Stimulated activated CD4-positive, alpha-beta T cell treated with anti-CD3 and anti-CD28 coated beads, Interleukin-2, amount 100 ng/mL, for 4 hours (primary cell): ENCODE results near the gene ALKBH8.
"Not testable (repeated sequence)": the region's sequence is repeated elsewhere in the genome, so short reads cannot be mapped to it uniquely, and the experiment has no call there.

Source experiments
- DNase-seq: peaks from one replicate; pipeline ENCODE4 v3.0.0-alpha.2; 2020; ENCODE audit warnings: low read depth

Gene ALKBH8

GRCh38 chr11:107565219-107565937, at the start of gene ALKBH8:
ALKBH8 (minus strand) TSS chr11:107565735; CDS start chr11:107560893, 4,842 bp downstream.
- DNase-seq = peak; percentile 65

- DNase-seq = no peak
These were observed 46.9 kb upstream of the ALKBH8 start for GRCh38 chr11:107612445-107612844.

GRCh38 chr11:107609400-107610218, 44.1 kb upstream of the ALKBH8 start:
- no peak for DNase-seq

GRCh38 chr11:107608809-107609208, 43.3 kb upstream of the ALKBH8 start:
- no peak for DNase-seq

GRCh38 chr11:107606141-107606540, 40.6 kb upstream of the ALKBH8 start:
- no peak for DNase-seq

GRCh38 chr11:107605061-107606006, 39.8 kb upstream of the ALKBH8 start:
- no peak for DNase-seq

GRCh38 chr11:107598225-107599139, 32.9 kb upstream of the ALKBH8 start:
- DNase-seq = no peak

GRCh38 chr11:107594736-107595135, 29.2 kb upstream of the ALKBH8 start:
- no peak for DNase-seq

GRCh38 chr11:107593951-107594350, 28.4 kb upstream of the ALKBH8 start:
- DNase-seq = no peak

- no peak for DNase-seq
These were observed 27.3 kb upstream of the ALKBH8 start for GRCh38 chr11:107592813-107593212.

- no peak for DNase-seq
These were observed 26.7 kb upstream of the ALKBH8 start for GRCh38 chr11:107592231-107592590.

GRCh38 chr11:107591378-107592230, 26.1 kb upstream of the ALKBH8 start:
- peak; percentile 40 for DNase-seq

GRCh38 chr11:107590460-107591377, 25.2 kb upstream of the ALKBH8 start, which contains the start of gene ELMOD1:
ELMOD1 (plus strand) TSS chr11:107591147; CDS start chr11:107618190, 27,043 bp downstream.
- peak; percentile 17 for DNase-seq

GRCh38 chr11:107587306-107587979, 21.9 kb upstream of the ALKBH8 start:
- DNase-seq = no peak

- DNase-seq = no peak
These were observed 18.2 kb upstream of the ALKBH8 start for GRCh38 chr11:107583629-107584195.

- no peak for DNase-seq
These were observed 15.6 kb upstream of the ALKBH8 start for GRCh38 chr11:107581147-107581546.

GRCh38 chr11:107579169-107579568, 13.6 kb upstream of the ALKBH8 start:
- DNase-seq = not testable (repeated sequence)

- DNase-seq = no peak
These were observed 11.8 kb upstream of the ALKBH8 start for GRCh38 chr11:107577346-107577711.
